ENCODE results near the gene TOM1L1.

GRCh38 chr17:54969658-54970572 lies 69.3 kb downstream of the TOM1L1 start:
- TF ChIP-seq CTCF (IDR thresholded peaks at IDR 0.05; ENCODE audit: low read depth, low read length, poor library complexity, severe bottlenecking) = no peak
- no peak for TF ChIP-seq EZH2phosphoT487 (IDR thresholded peaks at IDR 0.05; ENCODE audit: borderline replicate concordance, low read length)

Data from DOHH2 (cell line).